HepG2 (cell line): ENCODE measurements around the gene YWHAQ. TPM values are rescaled to one million over a fixed set of nuclear protein-coding genes. Genes with fewer than 3 reads are reported as not detected.

Experiments
- ATAC-seq: fragments of 200-7000 bp; cut with Tn5 transposase; 3 replicates; pipeline ENCODE4 v1.9.1; 2020; ENCODE audit warnings: mild to moderate bottlenecking, moderate library complexity
- BruUV-seq: library from RNA; stranded (reverse); fragments of 400-500 nt; replicated peaks from 2 replicates; lab custom pipeline; 2021; lab: Mats Ljungman, UMichigan
- CTCF ChIA-PET: fragments of 300-600 bp; formaldehyde crosslinking; extraction: SDS; loops from one replicate; lab custom pipeline; 2021; ENCODE audit warnings: low total read pairs, inconsistent platforms, low intra/inter-chr PET ratio; lab: Yijun Ruan, JAX
- POLR2A ChIA-PET: fragments of 350-600 bp; sonication (Branson Sonifier 250); formaldehyde crosslinking; loops from one replicate; lab custom pipeline; 2020; ENCODE audit warnings: antibody characterized with exemption, inconsistent platforms; lab: Yijun Ruan, JAX
- DNase-seq: peaks from one replicate; pipeline ENCODE4 v3.0.0-alpha.2; 2015; ENCODE audit warnings: low spot score
- FAIRE-seq: peaks from 3 replicates; lab custom pipeline; 2011; peaks lifted over from hg19 to GRCh38; lab: Jason Lieb, UNC
- H2AFZ ChIP-seq: one replicate; pipeline ENCODE4 v1.6.1; 2011; ENCODE audit warnings: low read length, inconsistent platforms
- H3K27ac ChIP-seq: fragments of 300-600 bp; 3 replicates; pipeline ENCODE4 v1.8.0; 2011; ENCODE audit warnings: mixed run types, mild to moderate bottlenecking, mixed read lengths, low read length, inconsistent platforms; ENCODE audit not compliant: insufficient read depth; ENCODE audit errors: extremely low read length
- H3K27me3 ChIP-seq, 2 experiments: fragments of 200-600 bp in 1 of 2; 2 replicates in 1 of 2; 3 replicates in 1 of 2; pipeline versions ENCODE4 v1.6.0 to v1.8.0; 2011; ENCODE audit warnings: low read length in 2 of 2, mild to moderate bottlenecking in 2 of 2, moderate library complexity in 2 of 2, inconsistent platforms in 1 of 2; ENCODE audit not compliant: insufficient read depth in 2 of 2, control insufficient read depth in 1 of 2
- H3K36me3 ChIP-seq, 2 experiments: fragments of 200-600 bp in 1 of 2; replicated peaks in 1 of 2; 2 replicates in 1 of 2; 3 replicates in 1 of 2; pipeline versions ENCODE4 v1.5.1 to v1.8.0; 2011; ENCODE audit warnings: low read length in 2 of 2, inconsistent platforms in 1 of 2; ENCODE audit not compliant: insufficient read depth in 2 of 2, control insufficient read depth in 1 of 2
- H3K4me1 ChIP-seq: 2 replicates; pipeline ENCODE4 v1.5.1; 2012; ENCODE audit warnings: low read length, inconsistent platforms; ENCODE audit not compliant: insufficient read depth
- H3K4me2 ChIP-seq: 2 replicates; pipeline ENCODE4 v1.6.0; 2011; ENCODE audit warnings: low read depth, low read length, inconsistent platforms
- H3K4me3 ChIP-seq, 3 experiments: fragments of 200-600 bp in 1 of 3; sonication (generic), shearing (Covaris generic) in 1 of 3; replicated peaks in 1 of 3; 2 replicates each; pipeline ENCODE4 v1.5.1; 2011 to 2016; ENCODE audit warnings: low read length in 3 of 3, inconsistent platforms in 2 of 3, low read depth in 2 of 3, mild to moderate bottlenecking in 2 of 3, control low read depth in 1 of 3, mixed read lengths in 1 of 3; ENCODE audit not compliant: insufficient read depth in 1 of 3
- H3K79me2 ChIP-seq: one replicate; pipeline ENCODE4 v1.6.1; 2011; ENCODE audit warnings: low read length, inconsistent platforms; ENCODE audit not compliant: insufficient read depth
- H3K9ac ChIP-seq: 2 replicates; pipeline ENCODE4 v1.6.0; 2011; ENCODE audit warnings: mild to moderate bottlenecking, low read depth, low read length, inconsistent platforms; ENCODE audit not compliant: insufficient read depth
- H3K9me3 ChIP-seq: 2 replicates; pipeline ENCODE4 v1.5.1; 2012; ENCODE audit warnings: mild to moderate bottlenecking, low read length
- H4K20me1 ChIP-seq: 2 replicates; pipeline ENCODE4 v1.6.0; 2011; ENCODE audit warnings: inconsistent platforms, mild to moderate bottlenecking, low read length, moderate library complexity; ENCODE audit not compliant: insufficient read depth
- CEBPB ChIP-seq: IDR thresholded peaks from 2 replicates; pipeline ENCODE4 v1.6.1; 2011; ENCODE audit warnings: low read depth, low read length, improper control_type of control experiment, borderline replicate concordance
- CENPT ChIP-seq: sonication (generic); formaldehyde crosslinking; IDR thresholded peaks from 2 replicates; pipeline ENCODE4 v1.8.0; 2022; ENCODE audit warnings: low read depth, mild to moderate bottlenecking, moderate library complexity, missing genetic modification reagents
- HOXA7 ChIP-seq: sonication (generic); formaldehyde crosslinking; IDR thresholded peaks from 2 replicates; pipeline ENCODE4 v1.8.1; 2022; ENCODE audit warnings: mild to moderate bottlenecking, missing genetic modification reagents, moderate library complexity
- NAIF1 ChIP-seq: sonication (generic); formaldehyde crosslinking; IDR thresholded peaks from 2 replicates; pipeline ENCODE4 v1.5.0; 2020; ENCODE audit warnings: mild to moderate bottlenecking, missing genetic modification reagents, borderline replicate concordance
- NCOA2 ChIP-seq: sonication (generic); formaldehyde crosslinking; IDR thresholded peaks from 2 replicates; pipeline ENCODE4 v1.8.0; 2022; ENCODE audit warnings: inconsistent platforms
- REST ChIP-seq, 2 experiments: IDR thresholded peaks; 2 replicates each; pipeline ENCODE4 v1.6.1; 2011 to 2012; ENCODE audit warnings: low read length in 2 of 2, borderline replicate concordance in 1 of 2, low read depth in 1 of 2, mild to moderate bottlenecking in 1 of 2, moderate library complexity in 1 of 2
- TBX2 ChIP-seq: sonication (generic); formaldehyde crosslinking; IDR thresholded peaks from 2 replicates; pipeline ENCODE4 v1.5.0; 2020; ENCODE audit warnings: missing genetic modification reagents, mild to moderate bottlenecking, borderline replicate concordance
- ZFP1 ChIP-seq: IDR thresholded peaks from 2 replicates; pipeline ENCODE4 v1.6.1; 2016
- ZNF75D ChIP-seq: sonication (generic); formaldehyde crosslinking; IDR thresholded peaks from 2 replicates; pipeline ENCODE4 v1.8.1; 2023; ENCODE audit warnings: missing genetic modification reagents, mild to moderate bottlenecking, borderline replicate concordance
- ZSCAN31 ChIP-seq: sonication (generic); formaldehyde crosslinking; IDR thresholded peaks from 2 replicates; pipeline ENCODE4 v1.5.0; 2020; ENCODE audit warnings: low read depth, mild to moderate bottlenecking, missing genetic modification reagents
- WGBS: methylation state at CpG from one replicate; pipeline ENCODE4 v1.1.6; 2017; ENCODE audit warnings: low lambda C conversion rate; 5-methylcytosine and 5-hydroxymethylcytosine counted together
- in situ Hi-C: cut with HindIII; loops from 2 replicates; pipeline ENCODE4 v1.10.0; 2017; ENCODE audit warnings: low pct_unique_long_range_greater_than_20kb; ENCODE audit not compliant: extremely low pct_ligation_motif_present
- intact Hi-C: fragments of 100-400 bp; cut with micrococcal nuclease; formaldehyde crosslinking; loops from one replicate; pipeline ENCODE4 v1.10.0; 2022; ENCODE audit not compliant: unreplicated experiment
- polyA plus RNA-seq, 8 experiments: library from polyadenylated mRNA; depleted of rRNA in 3 of 8; stranded (reverse) in 7 of 8; unstranded in 1 of 8; fragments of >200 nt; fragmentation: Illumina TruSeq in 4 of 8; extraction: Trizol in 4 of 8; gene quantifications; 2 replicates each; pipeline versions ENCODE4 v1.2.1 to v1.2.3, GENCODE V29; 2011 to 2016; ENCODE audit warnings: low read depth in 4 of 8, missing spikeins in 1 of 8, mixed read lengths in 1 of 8; ENCODE audit not compliant: insufficient read depth in 1 of 8
- total RNA-seq, 5 experiments: library from RNA; depleted of rRNA; stranded (reverse); fragments of >200 nt; fragmentation: Illumina TruSeq; extraction: Trizol; gene quantifications; 2 replicates each; pipeline ENCODE4 v1.2.3, GENCODE V29; 2016; ENCODE audit warnings: low read depth in 1 of 5

The YWHAQ gene
- total and polyA plus RNA-seq, 2 of the 13 experiments (the other 11 are each of a cell fraction or from before 2014, with no cell fraction given), result 160 to 304 TPM

- ATAC-seq, result no peak
- no TSS peak for BruUV-seq
- H3K4me2 ChIP-seq, result no peak overlapping the region
- in situ Hi-C loops (no loop called here), intact Hi-C loops (no loop called here)
- DNase-seq, result no peak
- H3K4me3 ChIP-seq, result no peak overlapping the region
- ChIA-PET POLR2A (no interaction called here), CTCF (no interaction called here)
- WGBS, result 12% methylated on average over 9 of the region's 9 CpGs
- FAIRE-seq, result no peak
- no peak overlapping the region for H3K9ac ChIP-seq
- no peaks in the 10 kb centered on the region for H4K20me1 ChIP-seq
- H3K27ac ChIP-seq, result no peak overlapping the region
- H3K79me2 ChIP-seq, result no peaks in the 10 kb centered on the region
- TF ChIP-seq REST (IDR thresholded peaks at IDR 0.05; ENCODE audit: borderline replicate concordance in 1 of 2, low read depth in 1 of 2, low read length in 2 of 2), result no peak
- TF ChIP-seq ZSCAN31 (CRISPR knock-in tag), result no peak
- TF ChIP-seq HOXA7 (CRISPR knock-in tag), result no peak
- no peak for TF ChIP-seq NAIF1 (CRISPR knock-in tag)
- TF ChIP-seq TBX2 (CRISPR knock-in tag), result no peak
- TF ChIP-seq NCOA2, result no peak
- TF ChIP-seq ZFP1, result no peak
- TF ChIP-seq CENPT (CRISPR knock-in tag), result no peak
- TF ChIP-seq ZNF75D (CRISPR knock-in tag), result no peak
- TF ChIP-seq CEBPB, result no peak
- peaks cover 0 to 16% of the 10 kb centered on the region in 2 experiments; a peak in 2 of 5 replicates for H3K27me3 ChIP-seq
- no peaks in the 10 kb centered on the region for H3K9me3 ChIP-seq
- peaks cover 33% of the 10 kb centered on the region for H3K4me1 ChIP-seq
- H3K36me3 ChIP-seq, result no peaks in the 10 kb centered on the region
- no peak overlapping the region for H2AFZ ChIP-seq
Measured at GRCh38 chr2:9658972-9659371, 28.2 kb upstream of the YWHAQ start.
